T-helper 2 cell treated with Interferon-gamma antibody and Interleukin-4, amounts not matched to agents 100 ng/mL and 5 ng/mL, for 36 hours (primary cell): ENCODE data around the gene CD6. TPM values are rescaled to one million over a fixed set of nuclear protein-coding genes. Genes with fewer than 3 reads are reported as not detected.

Experiments
- total RNA-seq: library from RNA; stranded (reverse); gene quantifications from 2 replicates; pipeline ENCODE4 v1.2.3, GENCODE V29; 2022

CD6 gene
- total RNA-seq, 1 donor from 2014 or later: 336 TPM

Other genes starting within 250 kb of the CD6 start
- not detected in 2 replicates for gene MS4A18, start 247.0 kb upstream of the CD6 start, total RNA-seq
- gene MS4A15, start 214.8 kb upstream of the CD6 start, total RNA-seq: not detected in 2 replicates
- gene MS4A10, start 186.3 kb upstream of the CD6 start, total RNA-seq: not detected in 2 replicates
- gene CCDC86, start 129.6 kb upstream of the CD6 start, total RNA-seq: 69.4 and 69.5 TPM in 2 replicates
- gene PTGDR2, start 115.7 kb upstream of the CD6 start, total RNA-seq: 31.5 and 32.7 TPM in 2 replicates
- gene ZP1, start 104.1 kb upstream of the CD6 start, total RNA-seq: 0.61 and 0.66 TPM in 2 replicates
- 184 and 185 TPM in 2 replicates for gene PRPF19, start 65.1 kb upstream of the CD6 start, total RNA-seq
- 132 TPM in 2 replicates for gene TMEM109, start 57.5 kb upstream of the CD6 start, total RNA-seq
- 0.30 and 0.48 TPM in 2 replicates for gene TMEM132A, start 47.2 kb upstream of the CD6 start, total RNA-seq
- gene SLC15A3, start 19.5 kb upstream of the CD6 start, total RNA-seq: 0.86 and 1.2 TPM in 2 replicates
- 358 and 362 TPM in 2 replicates for gene CD5, start 130.8 kb downstream of the CD6 start, total RNA-seq
- gene VPS37C, start 189.7 kb downstream of the CD6 start, total RNA-seq: 7.7 and 9.2 TPM in 2 replicates
- gene PGA3, start 231.8 kb downstream of the CD6 start, total RNA-seq: not detected in 2 replicates